WTC11 (cell line): ENCODE data around the gene COL13A1. TPM values are rescaled to one million over a fixed set of nuclear protein-coding genes. Genes with fewer than 3 reads are reported as not detected.

Source experiments
- ATAC-seq: fragments of 200-7000 bp; cut with Tn5 transposase; 2 replicates; pipeline ENCODE4 v1.10.0; 2021; ENCODE audit warnings: mild to moderate bottlenecking, moderate library complexity
- CTCF ChIA-PET: fragments of 300-600 bp; sonication (Branson Sonifier 250); formaldehyde crosslinking; loops from one replicate; lab custom pipeline; 2021; ENCODE audit warnings: antibody characterized with exemption; lab: Charles Lee
- POLR2A ChIA-PET: fragments of 350-600 bp; sonication (Branson Sonifier 250); formaldehyde crosslinking; loops from one replicate; lab custom pipeline; 2021; ENCODE audit warnings: antibody characterized with exemption; lab: Charles Lee
- DNase-seq: peaks from one replicate; pipeline ENCODE4 v3.0.0; 2021; ENCODE audit warnings: low spot score
- H3K27ac Mint-ChIP-seq: 2 replicates; pipeline ENCODE4 v1.8.0; 2021; ENCODE audit warnings: mixed read lengths
- H3K27me3 Mint-ChIP-seq: 2 replicates; pipeline ENCODE4 v1.8.0; 2021; ENCODE audit warnings: low read depth, mild to moderate bottlenecking, moderate library complexity, mixed read lengths
- H3K36me3 Mint-ChIP-seq: 2 replicates; pipeline ENCODE4 v1.8.0; 2021; ENCODE audit warnings: mixed read lengths
- H3K4me1 Mint-ChIP-seq: 2 replicates; pipeline ENCODE4 v1.8.0; 2022; ENCODE audit warnings: mixed read lengths
- H3K4me3 Mint-ChIP-seq: 2 replicates; pipeline ENCODE4 v1.8.0; 2021; ENCODE audit warnings: mild to moderate bottlenecking, moderate library complexity, mixed read lengths
- H3K9me3 Mint-ChIP-seq: 2 replicates; pipeline ENCODE4 v1.8.0; 2021; ENCODE audit warnings: mixed read lengths
- MXD4 ChIP-seq: fragments of 250-450 bp; sonication (Bioruptor Pico); IDR thresholded peaks from 2 replicates; pipeline ENCODE4 v1.8.0; 2021; ENCODE audit warnings: mild to moderate bottlenecking, moderate library complexity, borderline replicate concordance
- NFATC4 ChIP-seq: fragments of 250-450 bp; sonication (Bioruptor Pico); IDR thresholded peaks from 2 replicates; pipeline ENCODE4 v1.9.0; 2021; ENCODE audit warnings: mild to moderate bottlenecking
- NR3C1 ChIP-seq: sonication (generic); formaldehyde crosslinking; conservative IDR thresholded peaks from 2 replicates; pipeline ENCODE4 v1.8.1; 2023; ENCODE audit warnings: low read depth, mild to moderate bottlenecking, missing genetic modification reagents
- PRRX2 ChIP-seq: fragments of 250-450 bp; sonication (Bioruptor Pico); IDR thresholded peaks from 2 replicates; pipeline ENCODE4 v1.8.0; 2021; ENCODE audit warnings: mild to moderate bottlenecking
- ZBTB21 ChIP-seq: sonication (generic); formaldehyde crosslinking; IDR thresholded peaks from 2 replicates; pipeline ENCODE4 v1.8.1; 2023; ENCODE audit warnings: mild to moderate bottlenecking, missing genetic modification reagents, borderline replicate concordance
- ZNF121 ChIP-seq: sonication (generic); formaldehyde crosslinking; IDR thresholded peaks from 2 replicates; pipeline ENCODE4 v1.8.0; 2023; ENCODE audit warnings: missing genetic modification reagents
- ZNF219 ChIP-seq: sonication (generic); formaldehyde crosslinking; IDR thresholded peaks from 2 replicates; pipeline ENCODE4 v1.8.0; 2023; ENCODE audit warnings: missing genetic modification reagents, mild to moderate bottlenecking, borderline replicate concordance
- total RNA-seq: library from RNA; stranded (reverse); gene quantifications from 3 replicates; pipeline ENCODE4 v1.2.3, GENCODE V29; 2021
- TF ChIP-seq, protein P1 (sequence below): fragments of 200-600 bp; IDR thresholded peaks from 2 replicates; pipeline ENCODE4 v1.8.0; 2022; ENCODE audit warnings: antibody characterized with exemption
- TF ChIP-seq, protein P2 (sequence below): sonication (generic); formaldehyde crosslinking; IDR thresholded peaks from 2 replicates; pipeline ENCODE4 v1.8.0; 2023; ENCODE audit warnings: missing genetic modification reagents
- TF ChIP-seq, protein P3 (sequence below): sonication (generic); formaldehyde crosslinking; IDR thresholded peaks from 2 replicates; pipeline ENCODE4 v1.8.0; 2023; ENCODE audit warnings: missing genetic modification reagents, mild to moderate bottlenecking, borderline replicate concordance
- TF ChIP-seq, protein P4 (sequence below): fragments of 250-450 bp; sonication (Bioruptor Pico); IDR thresholded peaks from 2 replicates; pipeline ENCODE4 v2.1.2; 2022; ENCODE audit warnings: mild to moderate bottlenecking, moderate library complexity
- TF ChIP-seq, protein P5 (sequence below): sonication (generic); formaldehyde crosslinking; IDR thresholded peaks from 2 replicates; pipeline ENCODE4 v1.8.1; 2023; ENCODE audit warnings: mild to moderate bottlenecking, missing genetic modification reagents
- TF ChIP-seq, protein P6 (sequence below): sonication (generic); formaldehyde crosslinking; IDR thresholded peaks from 2 replicates; pipeline ENCODE4 v1.8.1; 2022; ENCODE audit warnings: missing genetic modification reagents, borderline replicate concordance
- TF ChIP-seq, protein P7 (sequence below): sonication (generic); formaldehyde crosslinking; IDR thresholded peaks from 2 replicates; pipeline ENCODE4 v1.8.1; 2022; ENCODE audit warnings: mild to moderate bottlenecking, moderate library complexity, missing genetic modification reagents
- TF ChIP-seq, protein P8 (sequence below): fragments of 250-450 bp; sonication (Bioruptor Pico); IDR thresholded peaks from 2 replicates; pipeline ENCODE4 v1.9.0; 2021; ENCODE audit warnings: mild to moderate bottlenecking
- TF ChIP-seq, protein P9 (sequence below): sonication (generic); formaldehyde crosslinking; IDR thresholded peaks from 2 replicates; pipeline ENCODE4 v1.8.0; 2022; ENCODE audit warnings: mild to moderate bottlenecking, missing genetic modification reagents

Gene COL13A1
- total RNA-seq, 1 experiment from 2014 or later, result 7.1 TPM

DNA sequence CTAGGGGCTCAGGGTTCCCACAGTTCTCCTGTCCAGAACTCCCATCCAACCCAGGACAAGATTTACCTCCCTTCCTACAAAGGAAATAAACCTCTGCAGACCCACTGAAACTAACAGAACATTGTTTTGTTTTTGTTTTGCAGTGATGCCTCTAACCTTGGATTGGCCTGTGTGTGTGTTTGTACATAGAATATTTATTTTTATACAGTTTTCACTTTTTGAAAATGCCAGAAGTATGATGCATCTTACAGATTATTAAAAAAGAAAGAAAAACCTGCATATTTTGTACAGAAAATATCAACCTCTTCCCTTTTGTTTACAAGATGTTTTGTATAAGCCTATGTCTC lies 156.8 kb downstream of the COL13A1 start (continued):
- TF ChIP-seq, protein P1, sequence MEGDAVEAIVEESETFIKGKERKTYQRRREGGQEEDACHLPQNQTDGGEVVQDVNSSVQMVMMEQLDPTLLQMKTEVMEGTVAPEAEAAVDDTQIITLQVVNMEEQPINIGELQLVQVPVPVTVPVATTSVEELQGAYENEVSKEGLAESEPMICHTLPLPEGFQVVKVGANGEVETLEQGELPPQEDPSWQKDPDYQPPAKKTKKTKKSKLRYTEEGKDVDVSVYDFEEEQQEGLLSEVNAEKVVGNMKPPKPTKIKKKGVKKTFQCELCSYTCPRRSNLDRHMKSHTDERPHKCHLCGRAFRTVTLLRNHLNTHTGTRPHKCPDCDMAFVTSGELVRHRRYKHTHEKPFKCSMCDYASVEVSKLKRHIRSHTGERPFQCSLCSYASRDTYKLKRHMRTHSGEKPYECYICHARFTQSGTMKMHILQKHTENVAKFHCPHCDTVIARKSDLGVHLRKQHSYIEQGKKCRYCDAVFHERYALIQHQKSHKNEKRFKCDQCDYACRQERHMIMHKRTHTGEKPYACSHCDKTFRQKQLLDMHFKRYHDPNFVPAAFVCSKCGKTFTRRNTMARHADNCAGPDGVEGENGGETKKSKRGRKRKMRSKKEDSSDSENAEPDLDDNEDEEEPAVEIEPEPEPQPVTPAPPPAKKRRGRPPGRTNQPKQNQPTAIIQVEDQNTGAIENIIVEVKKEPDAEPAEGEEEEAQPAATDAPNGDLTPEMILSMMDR, result no peak
- TF ChIP-seq, protein P2, sequence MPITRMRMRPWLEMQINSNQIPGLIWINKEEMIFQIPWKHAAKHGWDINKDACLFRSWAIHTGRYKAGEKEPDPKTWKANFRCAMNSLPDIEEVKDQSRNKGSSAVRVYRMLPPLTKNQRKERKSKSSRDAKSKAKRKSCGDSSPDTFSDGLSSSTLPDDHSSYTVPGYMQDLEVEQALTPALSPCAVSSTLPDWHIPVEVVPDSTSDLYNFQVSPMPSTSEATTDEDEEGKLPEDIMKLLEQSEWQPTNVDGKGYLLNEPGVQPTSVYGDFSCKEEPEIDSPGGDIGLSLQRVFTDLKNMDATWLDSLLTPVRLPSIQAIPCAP (CRISPR knock-in tag), result no peak
- TF ChIP-seq PRRX2 (CRISPR knock-in tag), result no peak
- TF ChIP-seq NR3C1 (CRISPR knock-in tag), result no peak
- TF ChIP-seq, all 79 proteins: peak for 0

DNA sequence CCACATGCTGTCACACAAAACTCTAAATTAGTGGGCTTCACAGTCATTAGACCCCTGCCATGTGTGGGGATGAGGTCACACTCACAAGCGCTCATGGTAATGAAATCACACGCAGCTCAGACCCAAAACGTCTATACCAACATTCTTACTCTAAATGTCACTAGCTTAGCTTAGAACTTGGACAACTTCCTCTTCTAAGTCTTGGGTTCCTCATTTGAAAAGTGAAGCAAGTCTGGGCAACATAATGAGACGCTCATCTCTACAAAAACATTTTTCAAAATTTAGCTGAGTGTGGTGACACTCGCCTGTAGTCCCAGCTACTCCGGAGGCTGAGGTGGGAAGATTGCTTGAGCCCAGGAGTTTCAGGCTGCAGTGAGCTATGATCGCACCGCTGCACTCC lies 158.2 kb downstream of the COL13A1 start:
- no peak overlapping the region for H3K4me3 Mint-ChIP-seq
- no peaks in the 10 kb centered on the region for H3K36me3 Mint-ChIP-seq
- ATAC-seq (no peak), DNase-seq (no peak)
- H3K27me3 Mint-ChIP-seq, result peaks cover 5% of the 10 kb centered on the region
- 0 out of 2 replicates have a peak, but pooled peaks cover 4% of the 10 kb centered on the region for H3K4me1 Mint-ChIP-seq
- TF ChIP-seq, protein P3, sequence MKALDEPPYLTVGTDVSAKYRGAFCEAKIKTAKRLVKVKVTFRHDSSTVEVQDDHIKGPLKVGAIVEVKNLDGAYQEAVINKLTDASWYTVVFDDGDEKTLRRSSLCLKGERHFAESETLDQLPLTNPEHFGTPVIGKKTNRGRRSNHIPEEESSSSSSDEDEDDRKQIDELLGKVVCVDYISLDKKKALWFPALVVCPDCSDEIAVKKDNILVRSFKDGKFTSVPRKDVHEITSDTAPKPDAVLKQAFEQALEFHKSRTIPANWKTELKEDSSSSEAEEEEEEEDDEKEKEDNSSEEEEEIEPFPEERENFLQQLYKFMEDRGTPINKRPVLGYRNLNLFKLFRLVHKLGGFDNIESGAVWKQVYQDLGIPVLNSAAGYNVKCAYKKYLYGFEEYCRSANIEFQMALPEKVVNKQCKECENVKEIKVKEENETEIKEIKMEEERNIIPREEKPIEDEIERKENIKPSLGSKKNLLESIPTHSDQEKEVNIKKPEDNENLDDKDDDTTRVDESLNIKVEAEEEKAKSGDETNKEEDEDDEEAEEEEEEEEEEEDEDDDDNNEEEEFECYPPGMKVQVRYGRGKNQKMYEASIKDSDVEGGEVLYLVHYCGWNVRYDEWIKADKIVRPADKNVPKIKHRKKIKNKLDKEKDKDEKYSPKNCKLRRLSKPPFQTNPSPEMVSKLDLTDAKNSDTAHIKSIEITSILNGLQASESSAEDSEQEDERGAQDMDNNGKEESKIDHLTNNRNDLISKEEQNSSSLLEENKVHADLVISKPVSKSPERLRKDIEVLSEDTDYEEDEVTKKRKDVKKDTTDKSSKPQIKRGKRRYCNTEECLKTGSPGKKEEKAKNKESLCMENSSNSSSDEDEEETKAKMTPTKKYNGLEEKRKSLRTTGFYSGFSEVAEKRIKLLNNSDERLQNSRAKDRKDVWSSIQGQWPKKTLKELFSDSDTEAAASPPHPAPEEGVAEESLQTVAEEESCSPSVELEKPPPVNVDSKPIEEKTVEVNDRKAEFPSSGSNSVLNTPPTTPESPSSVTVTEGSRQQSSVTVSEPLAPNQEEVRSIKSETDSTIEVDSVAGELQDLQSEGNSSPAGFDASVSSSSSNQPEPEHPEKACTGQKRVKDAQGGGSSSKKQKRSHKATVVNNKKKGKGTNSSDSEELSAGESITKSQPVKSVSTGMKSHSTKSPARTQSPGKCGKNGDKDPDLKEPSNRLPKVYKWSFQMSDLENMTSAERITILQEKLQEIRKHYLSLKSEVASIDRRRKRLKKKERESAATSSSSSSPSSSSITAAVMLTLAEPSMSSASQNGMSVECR, result no peak
- TF ChIP-seq, protein P4, sequence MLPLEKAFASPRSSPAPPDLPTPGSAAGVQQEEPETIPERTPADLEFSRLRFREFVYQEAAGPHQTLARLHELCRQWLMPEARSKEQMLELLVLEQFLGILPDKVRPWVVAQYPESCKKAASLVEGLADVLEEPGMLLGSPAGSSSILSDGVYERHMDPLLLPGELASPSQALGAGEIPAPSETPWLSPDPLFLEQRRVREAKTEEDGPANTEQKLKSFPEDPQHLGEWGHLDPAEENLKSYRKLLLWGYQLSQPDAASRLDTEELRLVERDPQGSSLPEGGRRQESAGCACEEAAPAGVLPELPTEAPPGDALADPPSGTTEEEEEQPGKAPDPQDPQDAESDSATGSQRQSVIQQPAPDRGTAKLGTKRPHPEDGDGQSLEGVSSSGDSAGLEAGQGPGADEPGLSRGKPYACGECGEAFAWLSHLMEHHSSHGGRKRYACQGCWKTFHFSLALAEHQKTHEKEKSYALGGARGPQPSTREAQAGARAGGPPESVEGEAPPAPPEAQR (CRISPR knock-in tag), result no peak
- TF ChIP-seq ZBTB21 (CRISPR knock-in tag) (no peak), NR3C1 (CRISPR knock-in tag) (no peak), ZNF121 (CRISPR knock-in tag) (0 out of 2 replicates have a peak, but pooled peaks have one; percentile 6)
- TF ChIP-seq, protein P5, sequence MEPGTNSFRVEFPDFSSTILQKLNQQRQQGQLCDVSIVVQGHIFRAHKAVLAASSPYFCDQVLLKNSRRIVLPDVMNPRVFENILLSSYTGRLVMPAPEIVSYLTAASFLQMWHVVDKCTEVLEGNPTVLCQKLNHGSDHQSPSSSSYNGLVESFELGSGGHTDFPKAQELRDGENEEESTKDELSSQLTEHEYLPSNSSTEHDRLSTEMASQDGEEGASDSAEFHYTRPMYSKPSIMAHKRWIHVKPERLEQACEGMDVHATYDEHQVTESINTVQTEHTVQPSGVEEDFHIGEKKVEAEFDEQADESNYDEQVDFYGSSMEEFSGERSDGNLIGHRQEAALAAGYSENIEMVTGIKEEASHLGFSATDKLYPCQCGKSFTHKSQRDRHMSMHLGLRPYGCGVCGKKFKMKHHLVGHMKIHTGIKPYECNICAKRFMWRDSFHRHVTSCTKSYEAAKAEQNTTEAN, result no peak
- TF ChIP-seq, protein P6, sequence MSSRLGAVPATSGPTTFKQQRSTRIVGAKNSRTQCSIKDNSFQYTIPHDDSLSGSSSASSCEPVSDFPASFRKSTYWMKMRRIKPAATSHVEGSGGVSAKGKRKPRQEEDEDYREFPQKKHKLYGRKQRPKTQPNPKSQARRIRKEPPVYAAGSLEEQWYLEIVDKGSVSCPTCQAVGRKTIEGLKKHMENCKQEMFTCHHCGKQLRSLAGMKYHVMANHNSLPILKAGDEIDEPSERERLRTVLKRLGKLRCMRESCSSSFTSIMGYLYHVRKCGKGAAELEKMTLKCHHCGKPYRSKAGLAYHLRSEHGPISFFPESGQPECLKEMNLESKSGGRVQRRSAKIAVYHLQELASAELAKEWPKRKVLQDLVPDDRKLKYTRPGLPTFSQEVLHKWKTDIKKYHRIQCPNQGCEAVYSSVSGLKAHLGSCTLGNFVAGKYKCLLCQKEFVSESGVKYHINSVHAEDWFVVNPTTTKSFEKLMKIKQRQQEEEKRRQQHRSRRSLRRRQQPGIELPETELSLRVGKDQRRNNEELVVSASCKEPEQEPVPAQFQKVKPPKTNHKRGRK (CRISPR knock-in tag), result no peak
- ChIA-PET POLR2A (no interaction called here), CTCF (interaction anchor here (0.6 to 5.8 kb wide), 18 partner anchors 9 to 306 kb away, joined by 3 to 104 read pairs (median 9); partner anchors contain the start of genes MACROH2A2 and TYSND1)
- H3K9me3 Mint-ChIP-seq, result no peaks in the 10 kb centered on the region
- H3K27ac Mint-ChIP-seq, result no peak overlapping the region

DNA sequence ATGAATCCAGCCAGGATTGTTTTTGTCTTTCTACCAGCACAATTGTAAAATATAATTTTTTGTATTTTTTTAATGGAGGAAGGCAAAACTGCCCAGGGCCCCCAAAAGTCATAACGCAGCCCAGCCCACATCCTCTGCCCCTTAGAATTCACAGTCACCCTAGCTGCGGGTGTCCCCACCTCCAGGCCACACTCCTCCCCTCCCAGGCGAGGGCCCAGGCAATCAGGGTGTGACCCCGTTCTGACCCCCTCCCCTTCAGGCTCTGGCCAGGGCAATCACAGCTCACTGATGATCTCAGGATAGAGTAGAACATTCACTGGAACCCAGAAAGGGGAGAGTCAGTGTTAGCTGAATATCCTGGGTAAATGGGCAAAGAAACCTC lies 158.9 kb downstream of the COL13A1 start:
- ChIA-PET POLR2A (interaction anchor here (1.0 kb wide), 1 partner anchor 186 kb away, joined by 3 read pairs; the partner anchor contains the start of gene TYSND1), CTCF (interaction anchor here (0.6 to 5.8 kb wide), 12 partner anchors 8 to 217 kb away, joined by 3 to 104 read pairs (median 5); partner anchors contain the start of genes MACROH2A2 and TYSND1)
- Mint-ChIP-seq H3K27me3 (peaks cover 4% of the 10 kb centered on the region; the same call in 1 of the 2 replicates), H3K36me3 (no peaks in the 10 kb centered on the region), H3K27ac (no peak overlapping the region), H3K4me3 (no peak overlapping the region), H3K4me1 (0 out of 2 replicates have a peak, but pooled peaks cover 4% of the 10 kb centered on the region), H3K9me3 (no peaks in the 10 kb centered on the region)
- ATAC-seq (no peak), DNase-seq (no peak)
- TF ChIP-seq, protein P7, sequence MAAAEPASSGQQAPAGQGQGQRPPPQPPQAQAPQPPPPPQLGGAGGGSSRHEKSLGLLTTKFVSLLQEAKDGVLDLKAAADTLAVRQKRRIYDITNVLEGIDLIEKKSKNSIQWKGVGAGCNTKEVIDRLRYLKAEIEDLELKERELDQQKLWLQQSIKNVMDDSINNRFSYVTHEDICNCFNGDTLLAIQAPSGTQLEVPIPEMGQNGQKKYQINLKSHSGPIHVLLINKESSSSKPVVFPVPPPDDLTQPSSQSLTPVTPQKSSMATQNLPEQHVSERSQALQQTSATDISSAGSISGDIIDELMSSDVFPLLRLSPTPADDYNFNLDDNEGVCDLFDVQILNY, result no peak
- TF ChIP-seq ZNF219 (CRISPR knock-in tag) (no peak), NFATC4 (CRISPR knock-in tag) (no peak), MXD4 (CRISPR knock-in tag) (no peak)
- TF ChIP-seq, protein P8, sequence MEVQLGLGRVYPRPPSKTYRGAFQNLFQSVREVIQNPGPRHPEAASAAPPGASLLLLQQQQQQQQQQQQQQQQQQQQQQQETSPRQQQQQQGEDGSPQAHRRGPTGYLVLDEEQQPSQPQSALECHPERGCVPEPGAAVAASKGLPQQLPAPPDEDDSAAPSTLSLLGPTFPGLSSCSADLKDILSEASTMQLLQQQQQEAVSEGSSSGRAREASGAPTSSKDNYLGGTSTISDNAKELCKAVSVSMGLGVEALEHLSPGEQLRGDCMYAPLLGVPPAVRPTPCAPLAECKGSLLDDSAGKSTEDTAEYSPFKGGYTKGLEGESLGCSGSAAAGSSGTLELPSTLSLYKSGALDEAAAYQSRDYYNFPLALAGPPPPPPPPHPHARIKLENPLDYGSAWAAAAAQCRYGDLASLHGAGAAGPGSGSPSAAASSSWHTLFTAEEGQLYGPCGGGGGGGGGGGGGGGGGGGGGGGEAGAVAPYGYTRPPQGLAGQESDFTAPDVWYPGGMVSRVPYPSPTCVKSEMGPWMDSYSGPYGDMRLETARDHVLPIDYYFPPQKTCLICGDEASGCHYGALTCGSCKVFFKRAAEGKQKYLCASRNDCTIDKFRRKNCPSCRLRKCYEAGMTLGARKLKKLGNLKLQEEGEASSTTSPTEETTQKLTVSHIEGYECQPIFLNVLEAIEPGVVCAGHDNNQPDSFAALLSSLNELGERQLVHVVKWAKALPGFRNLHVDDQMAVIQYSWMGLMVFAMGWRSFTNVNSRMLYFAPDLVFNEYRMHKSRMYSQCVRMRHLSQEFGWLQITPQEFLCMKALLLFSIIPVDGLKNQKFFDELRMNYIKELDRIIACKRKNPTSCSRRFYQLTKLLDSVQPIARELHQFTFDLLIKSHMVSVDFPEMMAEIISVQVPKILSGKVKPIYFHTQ (CRISPR knock-in tag), result no peak
- TF ChIP-seq, protein P9, sequence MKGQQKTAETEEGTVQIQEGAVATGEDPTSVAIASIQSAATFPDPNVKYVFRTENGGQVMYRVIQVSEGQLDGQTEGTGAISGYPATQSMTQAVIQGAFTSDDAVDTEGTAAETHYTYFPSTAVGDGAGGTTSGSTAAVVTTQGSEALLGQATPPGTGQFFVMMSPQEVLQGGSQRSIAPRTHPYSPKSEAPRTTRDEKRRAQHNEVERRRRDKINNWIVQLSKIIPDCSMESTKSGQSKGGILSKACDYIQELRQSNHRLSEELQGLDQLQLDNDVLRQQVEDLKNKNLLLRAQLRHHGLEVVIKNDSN (CRISPR knock-in tag), result no peak
